Measurements from ENCODE around the gene CLUH. TPM values are rescaled to one million over a fixed set of nuclear protein-coding genes. Genes with fewer than 3 reads are reported as not detected.

The CLUH gene
- total RNA-seq, 2 donors from 2014 or later = 68.5 to 137 TPM

DNA sequence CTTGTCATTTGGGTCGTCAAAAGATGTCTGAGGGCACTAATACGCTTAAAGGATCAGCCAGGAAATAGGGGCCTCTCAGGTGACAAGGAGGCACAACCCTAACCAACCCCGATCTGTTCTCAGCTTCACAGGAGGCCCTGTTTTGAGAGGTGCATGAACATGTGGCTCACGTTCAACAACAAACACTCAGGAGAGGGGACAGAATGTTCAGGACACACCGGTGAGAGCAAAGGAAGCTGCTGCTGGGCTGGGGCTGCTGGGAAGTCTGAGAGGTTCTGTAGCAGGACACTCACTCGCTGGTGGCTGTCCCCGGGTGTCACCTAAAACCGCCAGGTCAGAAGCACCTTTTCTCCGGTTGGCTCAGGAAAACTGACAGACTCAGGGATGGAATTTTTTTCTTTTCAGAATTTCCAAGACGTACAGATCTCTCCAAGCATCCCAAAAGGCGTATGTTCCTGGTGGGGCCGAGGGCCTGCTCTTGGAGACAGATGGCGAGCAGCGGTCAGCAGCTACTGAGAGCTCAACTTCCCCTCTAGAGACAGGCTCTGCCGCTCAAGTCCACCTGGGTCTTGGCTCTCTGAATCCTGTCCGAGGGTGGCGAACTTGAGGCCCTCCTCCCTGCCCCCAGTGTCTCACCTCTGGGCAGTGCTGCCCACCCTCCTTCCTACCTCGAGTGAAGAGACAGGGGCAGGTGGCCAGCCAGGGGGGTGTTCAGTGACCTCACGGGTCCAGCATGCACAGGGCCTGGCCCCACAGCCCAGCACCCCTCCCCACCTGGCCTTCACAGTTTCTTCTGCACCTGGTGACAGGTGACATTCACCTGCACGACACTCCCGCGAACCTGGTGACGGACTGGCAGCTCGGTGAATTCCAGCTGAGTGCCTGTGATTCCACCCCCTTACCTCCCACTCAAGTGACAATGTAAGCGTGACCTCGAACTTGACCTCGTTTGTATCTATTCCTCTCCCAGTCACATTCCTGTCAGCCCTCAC, 22.9 kb downstream of the CLUH start:
- Histone ChIP-seq H3K4me1 (replicated peaks) (peaks cover 5% of the 10 kb centered on the region), H3K36me3 (peaks cover 8 to 9% of the 10 kb centered on the region in 2 donors), H3K4me3 (no peak overlapping the region), H3K27ac (no peak overlapping the region), H3K9me3 (no peaks in the 10 kb centered on the region), H3K27me3 (replicated peaks; ENCODE audit: insufficient read depth) (no peaks in the 10 kb centered on the region)
- intact Hi-C loops (cut with DNase I) = loop anchor here (10.0 kb wide), 1 partner anchor 174 kb away; the partner anchor contains the start of gene METTL16
- WGBS = 68% methylated on average over 27 of the region's 27 CpGs
- no peak for DNase-seq (ENCODE audit: low spot score)
- no peak for TF ChIP-seq POLR2AphosphoS5 (IDR thresholded peaks at IDR 0.05)
- TF ChIP-seq, protein P1, sequence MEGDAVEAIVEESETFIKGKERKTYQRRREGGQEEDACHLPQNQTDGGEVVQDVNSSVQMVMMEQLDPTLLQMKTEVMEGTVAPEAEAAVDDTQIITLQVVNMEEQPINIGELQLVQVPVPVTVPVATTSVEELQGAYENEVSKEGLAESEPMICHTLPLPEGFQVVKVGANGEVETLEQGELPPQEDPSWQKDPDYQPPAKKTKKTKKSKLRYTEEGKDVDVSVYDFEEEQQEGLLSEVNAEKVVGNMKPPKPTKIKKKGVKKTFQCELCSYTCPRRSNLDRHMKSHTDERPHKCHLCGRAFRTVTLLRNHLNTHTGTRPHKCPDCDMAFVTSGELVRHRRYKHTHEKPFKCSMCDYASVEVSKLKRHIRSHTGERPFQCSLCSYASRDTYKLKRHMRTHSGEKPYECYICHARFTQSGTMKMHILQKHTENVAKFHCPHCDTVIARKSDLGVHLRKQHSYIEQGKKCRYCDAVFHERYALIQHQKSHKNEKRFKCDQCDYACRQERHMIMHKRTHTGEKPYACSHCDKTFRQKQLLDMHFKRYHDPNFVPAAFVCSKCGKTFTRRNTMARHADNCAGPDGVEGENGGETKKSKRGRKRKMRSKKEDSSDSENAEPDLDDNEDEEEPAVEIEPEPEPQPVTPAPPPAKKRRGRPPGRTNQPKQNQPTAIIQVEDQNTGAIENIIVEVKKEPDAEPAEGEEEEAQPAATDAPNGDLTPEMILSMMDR (IDR thresholded peaks at IDR 0.05) = no peak
- TF ChIP-seq POLR2A (IDR thresholded peaks at IDR 0.05) = no peak

DNA sequence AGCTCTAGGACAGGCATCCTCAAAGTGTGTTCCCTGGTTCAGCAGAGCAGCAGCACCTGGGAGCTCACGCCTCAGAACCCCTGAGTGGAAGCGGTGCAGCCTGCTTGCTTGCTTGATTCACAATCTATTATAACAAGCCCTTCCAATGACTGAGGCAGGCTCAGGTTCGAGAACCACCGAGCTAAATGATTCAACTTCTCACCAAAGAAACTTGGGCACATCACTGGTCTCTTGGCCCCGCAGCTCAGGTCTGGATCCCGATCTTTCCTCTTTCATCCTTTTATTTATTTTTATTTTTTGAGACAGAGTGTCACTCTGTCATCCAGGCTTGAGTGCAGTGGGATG, 24.5 kb downstream of the CLUH start:
- TF ChIP-seq POLR2AphosphoS5 (IDR thresholded peaks at IDR 0.05) = no peak
- TF ChIP-seq, protein P1 (IDR thresholded peaks at IDR 0.05) = no peak
- no peak for TF ChIP-seq POLR2A (IDR thresholded peaks at IDR 0.05)
- Histone ChIP-seq H3K9me3 (no peaks in the 10 kb centered on the region), H3K4me1 (replicated peaks) (peaks cover 5% of the 10 kb centered on the region), H3K27ac (no peak overlapping the region), H3K4me3 (no peak overlapping the region), H3K36me3 (peaks cover 3% of the 10 kb centered on the region in 2 donors), H3K27me3 (replicated peaks; ENCODE audit: insufficient read depth) (no peaks in the 10 kb centered on the region)
- DNase-seq (ENCODE audit: low spot score) = no peak
- WGBS = 80% methylated on average over 6 of the region's 6 CpGs
- intact Hi-C loops (cut with DNase I) = loop anchor here (10.0 kb wide), 1 partner anchor 172 kb away; the partner anchor contains the start of gene METTL16

DNA sequence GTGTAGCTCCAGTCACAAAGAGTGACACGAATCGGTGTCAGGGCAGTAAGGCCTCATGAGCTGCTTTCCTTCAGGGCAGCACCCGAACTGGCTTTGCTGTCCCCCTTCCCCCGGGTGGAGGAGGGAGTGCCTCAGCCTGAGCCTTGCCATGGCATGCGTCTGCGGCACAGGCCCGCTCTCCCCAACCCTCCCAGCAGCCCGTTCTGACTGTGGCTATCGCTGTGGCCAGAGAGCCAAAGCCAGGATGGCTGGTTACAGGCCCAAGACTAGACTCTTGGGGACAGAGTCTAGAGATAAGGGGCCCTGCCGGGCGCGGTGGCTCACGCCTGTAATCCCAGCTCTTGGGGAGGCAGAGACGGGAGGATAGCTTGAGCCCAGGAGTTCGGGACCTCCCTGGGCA, 25.9 kb downstream of the CLUH start:
- Histone ChIP-seq H3K36me3 (peaks cover 3 to 7% of the 10 kb centered on the region in 2 donors), H3K9me3 (no peaks in the 10 kb centered on the region), H3K4me3 (no peak overlapping the region), H3K4me1 (replicated peaks) (peaks cover 5% of the 10 kb centered on the region), H3K27me3 (replicated peaks; ENCODE audit: insufficient read depth) (no peaks in the 10 kb centered on the region), H3K27ac (no peak overlapping the region)
- TF ChIP-seq POLR2A (IDR thresholded peaks at IDR 0.05) (no peak), POLR2AphosphoS5 (IDR thresholded peaks at IDR 0.05) (no peak)
- TF ChIP-seq, protein P1 (IDR thresholded peaks at IDR 0.05) = no peak
- 88% methylated on average over 14 of the region's 15 CpGs for WGBS
- no peak for DNase-seq (ENCODE audit: low spot score)
- intact Hi-C loops (cut with DNase I) = loop anchor here (10.0 kb wide), 1 partner anchor 171 kb away; the partner anchor contains the start of gene METTL16

DNA sequence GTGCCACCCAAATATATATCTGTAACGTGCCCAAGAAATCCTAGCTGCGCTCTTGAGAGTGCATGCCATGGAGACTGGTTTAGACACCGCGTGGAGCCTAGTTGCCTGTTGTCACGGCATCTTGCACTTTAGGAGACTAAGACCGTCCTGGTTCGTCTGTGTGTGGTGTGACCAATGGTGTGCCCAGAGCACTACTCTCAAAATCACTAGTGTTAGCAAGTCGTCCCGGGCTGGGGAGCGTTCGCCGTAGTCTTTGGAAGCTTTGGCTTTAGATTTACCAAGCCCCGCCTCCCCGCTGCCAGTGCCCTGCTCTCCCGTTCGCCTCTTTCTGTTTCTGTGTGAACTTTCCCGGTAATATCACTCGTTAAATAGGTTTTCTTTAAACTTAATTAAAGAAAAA, 27.0 kb downstream of the CLUH start:
- peaks cover 5% of the 10 kb centered on the region for H3K4me1 ChIP-seq (replicated peaks)
- no peak for DNase-seq (ENCODE audit: low spot score)
- intact Hi-C loops (cut with DNase I) = loop anchor here (5.0 to 10.0 kb wide), 2 partner anchors 87 to 170 kb away; partner anchors contain the start of gene METTL16

More for the DNA sequence above, 27.0 kb downstream of the CLUH start:
- no peaks in the 10 kb centered on the region for H3K9me3 ChIP-seq
- H3K36me3 ChIP-seq = peaks cover 0 to 7% of the 10 kb centered on the region in 2 donors
- no peak for TF ChIP-seq POLR2AphosphoS5 (IDR thresholded peaks at IDR 0.05)
- TF ChIP-seq, protein P1 (IDR thresholded peaks at IDR 0.05) = no peak
- no peak for TF ChIP-seq POLR2A (IDR thresholded peaks at IDR 0.05)
- 89% methylated on average over 18 of the region's 18 CpGs for WGBS
- H3K27ac ChIP-seq = no peak overlapping the region
- H3K27me3 ChIP-seq (replicated peaks; ENCODE audit: insufficient read depth) = no peaks in the 10 kb centered on the region
- H3K4me3 ChIP-seq = no peak overlapping the region

Measured in prostate gland (tissue), 2 donors.